NCI-H345 treated with DMSO at 0.1 percent for 48 hours (cell line): ENCODE data around the gene EDC3.
"Not testable (repeated sequence)": the region's sequence is repeated elsewhere in the genome, so short reads cannot be mapped to it uniquely, and the experiment has no call there.

Experiments
- DNase-seq: peaks from one replicate; lab custom pipeline; 2025; ENCODE audit not compliant: unreplicated experiment; lab: John Stamatoyannopoulos, UW

EDC3 gene

GRCh38 chr15:74695597-74696397, at the start of gene EDC3:
Gene EDC3, minus strand, starts transcription at chr15:74696024. Its CDS starts 20,900 bp downstream, at chr15:74675124.
- peak; percentile 70 for DNase-seq

GRCh38 chr15:74742422-74742821, 46.6 kb upstream of the EDC3 start:
- DNase-seq, result no peak

GRCh38 chr15:74738239-74738638, 42.4 kb upstream of the EDC3 start:
- not testable (repeated sequence) for DNase-seq

- no peak for DNase-seq
Measured at GRCh38 chr15:74735305-74735704, 39.5 kb upstream of the EDC3 start.

GRCh38 chr15:74733269-74733668, 37.4 kb upstream of the EDC3 start:
- no peak for DNase-seq

- no peak for DNase-seq
Measured at GRCh38 chr15:74732846-74733245, 37.0 kb upstream of the EDC3 start.

GRCh38 chr15:74730619-74731316, 34.9 kb upstream of the EDC3 start:
- DNase-seq, result no peak

GRCh38 chr15:74729372-74729771, 33.5 kb upstream of the EDC3 start:
- not testable (repeated sequence) for DNase-seq

GRCh38 chr15:74728699-74729098, 32.9 kb upstream of the EDC3 start:
- not testable (repeated sequence) for DNase-seq

GRCh38 chr15:74727727-74728126, 31.9 kb upstream of the EDC3 start:
- peak; percentile 42 for DNase-seq

- no peak for DNase-seq
Measured at GRCh38 chr15:74726774-74727164, 30.9 kb upstream of the EDC3 start.

GRCh38 chr15:74725845-74726773, 30.3 kb upstream of the EDC3 start:
- no peak for DNase-seq

GRCh38 chr15:74725225-74725774, 29.5 kb upstream of the EDC3 start, which contains the start of gene CYP1A1:
Gene CYP1A1, minus strand, starts transcription at chr15:74725528. Its CDS starts 2,431 bp downstream, at chr15:74723097.
- no peak for DNase-seq

- no peak for DNase-seq
Measured at GRCh38 chr15:74724570-74725224, 28.9 kb upstream of the EDC3 start.

- peak; percentile 60 for DNase-seq
Measured at GRCh38 chr15:74723754-74724334, 28.0 kb upstream of the EDC3 start.

GRCh38 chr15:74723187-74723586, 27.4 kb upstream of the EDC3 start:
- no peak for DNase-seq

- no peak for DNase-seq
Measured at GRCh38 chr15:74722591-74722990, 26.8 kb upstream of the EDC3 start.

- no peak for DNase-seq
Measured at GRCh38 chr15:74716651-74717050, 20.8 kb upstream of the EDC3 start.

- no peak for DNase-seq
Measured at GRCh38 chr15:74712311-74712710, 16.5 kb upstream of the EDC3 start.
